NCI-H1048 (cell line): Measurements from ENCODE around the gene CITED4.

Source experiments
- DNase-seq: peaks from one replicate; lab custom pipeline; 2025; lab: John Stamatoyannopoulos, UW

CITED4 gene

DNA sequence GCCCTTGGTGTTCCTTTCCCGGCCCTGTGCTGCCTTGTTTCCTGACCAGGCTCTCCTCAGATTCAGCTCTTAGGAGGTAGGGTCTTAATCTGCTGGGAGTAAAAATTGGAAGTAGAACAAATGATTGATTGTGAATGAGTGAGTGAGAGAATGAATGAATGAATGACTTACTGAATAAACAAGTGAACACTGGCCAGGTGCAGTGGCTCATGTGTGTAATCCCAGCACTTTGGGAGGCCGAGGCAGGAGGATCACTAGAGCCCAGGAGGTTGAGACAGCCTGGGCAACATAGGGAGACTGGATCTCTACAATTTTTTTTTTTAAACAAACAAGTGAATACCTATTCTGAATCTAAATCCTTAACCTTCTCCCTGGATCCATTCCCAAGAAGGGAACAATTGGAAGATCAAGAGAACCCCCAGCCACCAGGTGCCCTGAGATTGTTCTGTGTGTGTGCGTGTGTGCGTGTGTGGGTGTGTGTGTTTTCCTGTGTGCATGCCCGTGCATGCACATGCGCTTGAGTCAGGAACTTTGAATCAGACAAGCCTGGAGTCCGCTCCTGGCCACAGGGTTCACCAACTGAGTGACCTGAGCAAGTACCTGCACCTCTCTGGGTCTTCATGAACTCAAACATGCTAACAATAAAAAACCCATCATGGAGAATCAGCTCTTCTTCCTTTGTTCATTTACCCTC is 24.3 kb upstream of the CITED4 start:
- DNase-seq: no peak

DNA sequence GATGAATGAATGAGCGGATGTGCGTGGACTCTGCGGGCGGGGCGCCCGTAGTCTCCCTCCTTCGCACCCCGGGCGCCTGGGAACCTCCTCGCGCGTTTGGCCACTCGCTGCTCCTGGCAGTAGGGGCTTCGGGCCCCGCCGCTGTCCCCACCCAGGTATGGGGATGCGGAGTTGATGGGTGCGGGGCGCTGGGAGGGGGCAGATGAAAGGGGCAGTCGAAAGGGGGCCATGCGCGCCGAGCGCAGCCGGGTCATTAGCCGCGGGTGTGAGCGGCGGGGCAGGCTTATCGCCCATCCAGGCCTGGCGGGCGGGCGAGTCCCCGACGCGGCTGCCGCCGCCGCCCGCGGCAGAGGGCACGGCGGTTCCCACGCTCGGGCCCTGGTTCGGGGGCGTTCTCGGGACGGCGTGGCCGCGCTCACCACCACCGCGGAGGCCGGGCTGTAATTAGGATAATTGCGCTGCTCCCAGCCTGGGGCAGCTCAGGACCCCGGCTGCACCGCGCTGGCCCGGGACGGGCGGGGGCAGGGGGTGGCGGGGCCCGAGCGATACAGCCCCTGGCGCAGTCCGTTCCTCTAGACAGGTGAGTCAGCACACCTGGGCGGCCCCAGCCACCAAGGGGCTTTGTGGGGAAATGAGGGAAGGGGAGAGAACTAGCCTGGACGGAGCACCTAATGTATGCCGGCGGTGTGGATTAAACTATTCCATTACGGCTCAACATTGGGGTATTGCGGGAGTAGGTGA is 22.1 kb upstream of the CITED4 start:
- no peak for DNase-seq

DNA sequence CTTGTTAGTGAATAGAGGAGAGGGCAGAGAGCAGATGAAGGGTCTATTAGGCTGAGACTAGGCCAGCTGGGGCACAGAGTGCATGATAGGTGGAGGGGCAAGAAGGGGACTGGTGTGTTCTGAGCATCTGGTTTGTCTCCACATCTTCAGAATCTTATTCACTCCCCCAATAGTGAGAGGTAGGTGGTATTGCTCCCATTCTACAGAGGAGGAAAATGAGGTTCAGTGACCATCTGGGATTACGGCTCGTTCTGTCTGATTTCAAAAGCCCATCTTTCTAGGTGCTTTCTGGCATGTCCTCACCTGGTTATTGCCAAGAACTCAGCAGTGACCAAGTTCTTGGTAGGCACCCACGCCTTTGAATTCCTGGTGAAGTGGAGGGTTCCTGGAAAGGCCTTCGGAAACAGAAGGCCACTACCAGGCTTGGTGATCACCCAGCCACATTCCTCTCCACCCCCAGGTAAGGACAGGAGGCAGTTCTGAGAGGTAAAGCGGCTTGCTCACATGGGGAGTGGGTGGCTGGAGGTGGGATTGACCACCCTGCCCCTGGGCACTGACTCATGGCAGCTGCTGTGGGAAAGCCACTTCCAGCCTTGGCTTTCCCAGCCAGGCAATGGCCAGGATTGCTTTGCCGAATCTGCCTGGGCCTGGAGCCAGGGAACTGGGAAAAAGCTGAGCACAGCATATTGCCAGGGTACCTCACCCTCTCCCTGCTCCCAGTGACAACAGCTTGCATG is 18.8 kb upstream of the CITED4 start:
- no peak for DNase-seq

DNA sequence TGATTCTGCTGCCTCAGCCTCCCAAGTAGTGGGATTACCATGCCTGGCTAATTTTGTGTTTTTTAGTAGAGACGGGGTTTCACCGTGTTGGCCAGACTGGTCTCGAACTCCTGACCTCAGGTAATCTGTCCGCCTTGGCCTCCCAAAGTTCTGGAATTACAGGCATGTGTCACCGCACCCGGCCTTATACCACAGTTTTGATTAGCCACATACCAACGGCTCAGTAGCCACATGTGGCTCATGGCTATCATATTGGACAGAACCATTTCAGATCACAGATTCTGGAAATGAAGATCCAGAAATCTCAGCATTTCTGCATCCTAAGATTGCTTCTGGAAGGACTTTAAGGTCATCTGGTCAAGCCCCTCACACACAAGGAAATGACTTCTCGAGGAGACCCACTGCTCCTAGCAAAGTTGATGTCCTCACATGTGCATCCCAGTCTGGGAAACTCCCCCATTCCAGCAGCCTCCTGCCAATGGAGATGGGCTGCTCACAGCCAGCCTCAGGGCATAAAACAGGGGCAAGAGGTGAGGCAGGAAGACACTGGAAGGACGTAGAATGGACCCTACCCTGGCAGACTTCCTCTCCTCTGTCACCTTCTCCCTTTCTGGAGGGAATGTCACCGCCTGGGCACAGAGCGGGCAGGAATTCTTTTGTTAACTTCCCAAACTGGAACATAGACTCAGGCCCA is 17.5 kb upstream of the CITED4 start:
- DNase-seq: no peak

DNA sequence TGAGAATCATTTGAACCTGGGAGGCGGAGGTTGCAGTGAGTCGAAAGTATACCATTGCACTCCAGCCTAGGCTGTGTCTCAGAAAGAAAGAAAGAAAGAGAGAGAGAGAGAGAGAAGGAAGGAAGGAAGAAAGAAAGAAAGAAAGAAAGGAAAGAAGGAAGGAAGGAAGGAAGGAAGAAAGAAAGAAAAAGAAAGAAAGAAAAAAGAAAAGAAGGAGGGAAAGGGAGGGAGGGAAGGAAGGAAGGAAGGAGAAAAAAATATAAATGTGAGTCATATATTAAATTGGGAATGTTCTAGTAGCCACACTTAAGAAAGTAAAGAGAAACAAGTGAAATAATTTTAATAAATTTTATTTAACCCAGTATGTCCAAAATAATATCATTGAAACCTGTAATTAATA is 16.7 kb upstream of the CITED4 start:
- DNase-seq: no peak

DNA sequence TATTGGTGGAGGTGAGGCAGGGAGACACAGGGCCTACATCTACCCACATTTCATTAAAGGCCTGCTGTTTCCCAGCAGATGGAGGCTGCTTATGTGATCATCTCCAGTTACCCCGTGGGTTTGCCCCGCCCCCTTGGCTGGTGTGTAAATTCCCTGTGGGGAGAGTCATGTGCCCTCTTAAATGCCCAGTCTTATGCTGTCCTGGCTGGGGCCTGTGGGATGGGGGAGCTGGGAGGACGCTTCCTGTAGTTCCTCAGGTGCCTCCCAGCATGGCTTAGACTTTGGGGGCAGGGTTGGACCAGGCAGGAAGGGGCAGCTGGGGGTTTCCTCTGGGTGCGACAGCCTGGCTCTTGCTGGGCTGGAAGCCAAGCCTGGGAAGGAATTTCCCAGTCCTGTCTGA is 15.5 kb upstream of the CITED4 start:
- DNase-seq: no peak

DNA sequence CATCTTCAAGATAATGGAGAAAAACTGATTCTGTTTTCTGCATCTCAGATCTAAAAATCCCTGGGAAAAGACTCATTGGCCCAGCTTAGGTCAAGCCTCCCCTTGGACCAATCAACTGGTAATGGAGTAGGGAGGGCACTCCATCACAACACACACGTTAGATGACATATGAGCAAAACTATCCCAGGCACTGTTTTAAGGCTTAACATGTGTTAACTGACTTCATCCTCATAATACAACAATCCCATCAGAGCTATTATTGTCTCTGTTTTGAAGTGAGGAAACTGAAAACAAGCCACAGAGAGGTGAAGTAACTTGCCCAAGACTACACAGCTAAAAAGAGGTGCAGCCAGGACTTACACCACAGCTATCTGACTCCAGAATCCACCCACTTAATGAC is 14.7 kb upstream of the CITED4 start:
- no peak for DNase-seq

DNA sequence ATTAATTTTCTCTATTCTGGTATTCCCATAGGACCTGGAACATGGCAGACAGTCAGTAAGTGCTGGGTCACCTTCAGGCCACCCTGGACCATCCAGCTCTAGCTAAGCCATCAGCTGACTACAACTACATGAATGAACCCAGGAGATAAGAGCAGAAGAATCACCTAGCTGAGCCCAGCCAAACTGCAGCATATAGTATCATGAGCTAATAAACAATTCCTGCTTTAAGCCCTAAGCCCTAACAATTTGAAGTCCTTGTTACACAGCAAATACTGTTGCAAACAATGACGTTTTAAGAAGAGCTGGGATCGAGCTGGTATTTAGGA is 14.2 kb upstream of the CITED4 start:
- no peak for DNase-seq

DNA sequence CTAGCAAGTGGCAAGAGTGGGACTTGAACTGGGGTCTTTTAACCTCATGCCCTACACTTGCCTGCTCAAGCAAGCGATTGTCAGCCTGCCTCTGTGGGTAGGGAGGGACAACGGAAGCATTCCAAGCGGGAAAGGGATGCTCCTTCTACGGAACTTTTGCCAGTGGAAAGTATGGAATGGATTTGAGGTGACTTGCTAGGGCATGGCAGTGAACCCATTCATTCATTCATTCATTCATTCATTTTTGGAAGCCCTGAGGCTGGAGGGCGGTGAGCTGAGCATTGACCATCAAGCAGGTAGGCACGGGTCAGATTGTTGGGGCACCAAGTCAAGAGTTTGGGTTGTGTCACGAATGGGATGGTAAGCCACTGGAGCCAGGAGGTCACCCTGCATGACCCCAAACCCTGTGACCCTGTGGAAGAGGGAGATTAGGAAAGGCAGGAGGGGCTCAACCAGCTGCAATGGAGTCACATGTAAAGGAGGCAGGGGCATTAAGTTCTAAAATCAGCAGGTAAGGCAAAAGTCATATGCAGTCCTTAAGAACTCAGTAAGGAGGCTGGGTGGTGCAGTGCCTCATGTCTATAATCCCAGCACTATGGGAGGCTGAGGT is 11.8 kb upstream of the CITED4 start:
- no peak for DNase-seq

DNA sequence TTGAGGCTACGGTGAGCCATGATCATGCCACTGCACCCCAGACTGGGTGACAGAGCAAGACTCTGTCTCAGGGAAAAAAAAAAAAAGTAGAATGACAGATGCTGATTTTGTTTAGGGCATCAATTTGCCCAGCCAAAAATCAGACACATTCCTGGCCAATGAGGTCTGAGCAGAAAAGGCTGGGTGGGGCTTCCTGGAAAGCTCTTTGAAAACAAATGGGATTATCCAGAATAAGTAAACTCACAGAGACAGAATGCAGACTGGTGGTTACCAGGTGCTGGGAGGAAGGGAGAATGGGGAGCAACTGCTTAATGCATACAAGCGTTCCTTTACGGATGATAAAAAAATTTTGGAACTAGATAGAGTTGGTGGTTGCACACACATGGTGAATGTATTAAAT is 10.1 kb upstream of the CITED4 start:
- DNase-seq: no peak

DNA sequence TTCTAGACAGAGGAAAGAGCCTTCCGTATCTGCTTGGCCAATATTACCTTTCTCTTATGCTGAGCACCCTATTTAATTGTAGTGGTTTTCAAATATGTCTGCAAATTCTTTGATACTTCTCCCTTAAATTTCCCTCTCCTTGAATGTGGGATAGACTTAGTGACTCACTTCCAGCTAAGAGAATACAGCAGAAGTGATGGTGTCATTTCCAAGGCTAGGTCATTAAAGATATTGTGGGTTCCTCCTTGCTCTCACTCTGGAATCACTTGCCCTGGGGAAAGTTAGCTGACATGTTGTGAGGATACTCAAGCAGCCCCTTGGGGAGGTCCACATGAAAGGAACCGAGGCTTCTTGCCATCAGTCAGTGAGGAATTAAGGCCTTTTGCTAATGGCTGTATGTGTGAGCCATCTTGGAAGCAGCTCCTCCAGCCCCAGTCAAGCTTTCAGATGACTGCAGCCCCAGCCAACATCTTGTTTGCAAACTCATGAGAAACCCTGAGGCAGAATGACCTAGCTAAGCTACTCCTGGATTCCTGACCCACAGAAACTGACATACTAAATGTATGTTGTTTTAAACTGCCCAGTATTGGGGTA is 8.1 kb upstream of the CITED4 start:
- DNase-seq: no peak

DNA sequence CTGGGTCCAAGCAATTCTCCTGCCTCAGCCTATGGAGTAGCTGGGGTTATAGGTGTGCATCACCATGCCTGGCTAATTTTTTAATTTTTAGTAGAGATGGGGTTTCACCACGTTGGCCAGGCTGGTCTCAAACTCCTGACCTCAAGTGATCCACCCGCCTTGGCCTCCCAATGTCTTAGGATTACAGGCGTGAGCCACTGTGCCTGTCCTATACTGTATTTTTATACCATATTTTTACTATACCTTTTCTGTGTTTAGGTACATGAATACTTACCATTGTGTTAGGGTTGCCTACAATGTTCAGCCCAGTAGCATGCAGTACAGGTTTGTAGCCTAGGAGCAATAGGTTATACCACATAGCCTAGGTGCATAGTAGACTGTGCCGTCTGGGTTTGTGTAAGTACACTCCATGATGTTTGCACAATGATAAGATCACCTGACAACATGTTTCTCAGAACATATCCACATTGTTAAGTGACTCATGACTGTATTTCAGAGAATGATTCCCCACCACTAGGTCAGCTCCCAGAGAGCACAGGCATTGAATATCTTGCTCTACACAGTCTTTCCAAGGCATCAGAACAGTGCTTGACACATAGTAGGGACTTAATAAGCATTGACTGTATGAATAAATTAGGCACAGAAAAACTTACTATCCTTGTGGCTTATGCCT is 6.0 kb upstream of the CITED4 start:
- no peak for DNase-seq

DNA sequence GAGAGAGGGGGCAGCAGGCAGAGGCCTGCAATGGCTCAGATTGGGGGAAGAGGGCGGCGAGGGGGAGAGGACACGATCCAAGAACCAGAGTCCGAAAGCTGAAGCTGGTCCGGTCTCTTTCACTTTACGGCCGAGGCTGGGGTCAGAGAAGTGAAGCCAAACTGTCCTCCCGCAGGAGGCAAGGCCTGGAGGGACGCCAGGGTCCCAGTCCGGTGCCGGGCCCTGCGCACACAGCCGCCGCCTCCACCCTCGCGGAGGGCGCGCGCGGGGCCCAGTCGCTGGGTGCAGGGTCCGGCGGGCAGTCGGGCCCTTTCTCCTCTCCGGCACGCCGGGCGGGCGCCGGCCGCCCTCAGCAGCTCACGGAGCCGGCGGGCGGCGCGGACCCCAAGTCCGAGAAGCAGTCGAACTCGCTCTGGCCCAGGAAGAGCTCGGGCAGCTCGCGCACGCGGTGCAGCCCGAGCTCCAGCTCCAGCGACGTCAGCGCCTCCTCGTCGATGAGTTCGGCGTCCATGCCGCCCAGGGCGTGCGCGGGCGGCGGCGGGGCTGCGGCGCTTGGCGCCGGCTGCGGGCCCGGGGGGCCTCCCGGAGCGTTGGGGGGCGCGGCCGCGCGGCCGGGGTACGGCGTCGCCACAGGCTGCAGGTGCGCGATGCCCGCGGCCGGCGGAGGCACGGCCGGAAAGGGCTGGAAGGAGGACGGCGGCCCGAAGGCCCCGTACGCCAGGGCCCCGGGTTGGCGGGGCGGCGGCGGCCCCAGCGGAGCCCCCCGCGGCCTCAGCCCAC is 749 bp downstream of the CITED4 start:
- no peak for DNase-seq

DNA sequence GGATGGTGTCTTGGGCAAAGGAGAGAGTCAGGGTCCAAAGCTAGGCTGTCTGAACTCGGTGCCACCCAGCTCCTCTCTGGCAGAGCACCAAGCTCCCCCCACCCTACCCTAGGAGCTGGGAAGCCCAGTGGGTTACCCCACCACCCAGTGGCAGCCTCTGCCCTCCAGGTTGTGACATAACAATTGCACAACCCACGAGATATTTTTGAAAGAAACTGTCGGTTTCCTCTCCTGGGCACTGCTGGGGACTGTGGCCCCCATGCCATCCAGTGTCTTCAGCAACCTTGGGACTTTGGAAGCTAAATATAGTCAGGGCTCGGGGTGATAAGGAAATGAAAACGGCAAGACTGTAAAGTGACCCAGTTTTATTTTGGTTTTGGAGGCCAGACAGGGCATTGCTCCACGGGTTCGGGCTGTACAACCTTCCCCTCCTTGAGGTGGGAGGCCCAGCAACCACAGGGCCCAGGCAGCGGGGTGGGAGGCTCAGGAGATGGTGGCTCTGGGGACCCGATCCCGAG is 1.4 kb downstream of the CITED4 start:
- no peak for DNase-seq

DNA sequence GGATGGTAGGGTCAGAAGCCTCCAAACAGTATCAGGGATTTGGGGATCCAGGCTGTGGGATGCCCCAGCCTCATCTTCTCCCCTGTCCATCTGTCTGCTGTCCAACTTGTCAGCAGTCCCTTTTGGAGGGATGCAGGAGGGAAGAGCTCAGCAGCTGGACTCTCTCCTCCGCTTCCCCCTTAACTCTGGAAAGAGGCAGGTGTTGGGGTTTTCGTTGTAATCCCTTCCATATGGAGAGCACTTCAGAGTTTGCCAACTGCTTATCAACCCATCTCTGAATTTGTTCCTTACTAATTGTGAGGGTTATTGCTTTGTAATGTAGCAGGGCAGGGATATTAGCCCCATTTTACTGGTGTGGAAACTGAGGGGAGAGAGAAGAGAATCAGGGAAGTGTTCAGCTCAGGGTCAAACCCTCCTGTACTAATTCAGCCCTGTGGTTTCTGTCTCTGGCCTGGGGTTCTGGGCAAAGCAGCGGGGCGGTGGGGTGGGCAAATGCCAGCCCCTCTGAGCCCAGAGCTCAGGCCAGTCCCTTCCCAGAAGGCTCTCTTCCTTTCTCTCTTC is 3.2 kb downstream of the CITED4 start:
- no peak for DNase-seq

DNA sequence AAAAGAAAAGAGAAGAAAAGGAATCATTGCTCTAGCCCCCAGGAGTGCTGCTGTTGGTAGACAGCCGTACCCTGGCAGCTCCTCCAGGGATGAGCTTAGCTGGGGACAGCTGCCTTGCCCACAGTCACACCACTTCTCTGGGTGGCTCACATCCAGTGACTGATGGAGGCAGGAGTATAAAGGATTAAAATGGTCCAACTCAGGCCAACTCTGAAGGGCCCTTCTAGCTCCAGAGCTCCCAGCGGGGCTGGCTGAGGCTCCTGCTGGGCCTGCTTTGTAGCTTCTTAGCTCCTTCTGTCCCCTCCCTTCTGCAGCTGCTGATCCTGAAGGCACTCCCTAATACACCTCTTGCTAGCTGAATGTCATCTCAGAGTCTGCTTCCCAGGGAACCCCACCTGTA is 4.4 kb downstream of the CITED4 start:
- DNase-seq: no peak

DNA sequence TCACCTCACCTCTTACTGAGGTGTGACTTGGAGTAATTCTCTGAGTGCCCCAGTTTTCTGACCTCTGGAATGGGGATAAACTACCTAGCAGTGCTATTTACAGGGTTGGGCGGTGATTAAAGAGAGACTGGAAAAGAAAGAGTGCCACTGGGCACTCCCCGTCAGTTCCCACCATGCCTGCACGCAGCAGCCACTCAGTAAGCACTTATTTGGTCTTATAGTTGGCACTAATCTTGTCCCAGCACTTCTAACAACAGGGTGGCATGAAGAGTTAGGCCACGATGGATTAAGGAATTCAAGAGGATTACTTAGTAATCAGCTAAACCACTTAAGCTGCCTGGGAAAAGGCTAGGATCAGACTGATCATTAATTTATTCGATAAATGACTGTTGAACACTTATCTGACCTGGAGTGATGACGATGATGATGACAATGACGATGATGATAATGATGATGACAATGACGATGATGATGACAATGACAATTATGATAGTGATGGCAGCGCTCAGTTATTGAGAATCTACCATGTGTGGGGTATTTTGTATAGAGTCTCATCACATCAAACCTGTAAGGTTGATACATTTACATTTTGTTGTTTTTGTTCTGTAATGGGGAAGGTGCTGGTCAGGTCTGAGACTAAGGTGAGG is 5.4 kb downstream of the CITED4 start:
- DNase-seq: no peak

DNA sequence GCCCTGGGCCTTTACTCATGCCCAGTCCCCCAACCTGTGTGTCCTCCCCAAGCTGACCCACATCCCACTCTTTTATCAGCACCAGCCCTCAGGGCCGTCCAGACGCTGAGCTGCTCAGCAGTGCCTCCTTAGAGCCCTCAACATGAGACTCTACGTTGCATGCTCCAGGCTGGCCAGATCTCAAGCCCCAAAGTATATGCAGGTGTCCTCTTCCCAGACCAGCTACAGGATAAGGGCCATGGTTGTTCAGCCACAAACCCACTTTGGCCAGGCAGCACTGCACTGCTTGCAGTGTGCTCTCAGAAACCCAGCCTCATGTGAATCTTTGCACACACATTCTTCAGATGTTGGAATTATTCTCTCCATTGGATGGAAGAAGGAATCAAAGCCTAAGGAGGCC is 6.0 kb downstream of the CITED4 start:
- no peak for DNase-seq

DNA sequence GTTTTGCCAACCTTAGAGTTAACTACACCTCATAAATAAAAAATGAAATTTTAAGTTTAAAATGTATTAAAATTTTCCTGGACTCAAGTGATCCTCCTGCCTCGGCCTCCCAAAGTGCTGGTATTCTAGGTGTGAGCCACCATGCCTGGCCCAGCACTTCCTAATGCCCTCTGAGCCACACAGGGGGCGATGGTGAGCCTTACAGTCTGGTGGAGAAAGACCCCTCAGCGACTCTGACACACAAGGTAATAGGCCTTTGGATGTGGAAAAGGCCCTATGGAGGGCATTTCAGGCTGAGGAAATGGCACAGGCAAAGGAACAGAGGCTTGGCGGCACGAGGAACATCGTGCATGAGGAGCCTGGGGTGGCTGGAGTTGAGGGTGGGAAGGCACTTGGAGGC is 6.7 kb downstream of the CITED4 start:
- DNase-seq: no peak

DNA sequence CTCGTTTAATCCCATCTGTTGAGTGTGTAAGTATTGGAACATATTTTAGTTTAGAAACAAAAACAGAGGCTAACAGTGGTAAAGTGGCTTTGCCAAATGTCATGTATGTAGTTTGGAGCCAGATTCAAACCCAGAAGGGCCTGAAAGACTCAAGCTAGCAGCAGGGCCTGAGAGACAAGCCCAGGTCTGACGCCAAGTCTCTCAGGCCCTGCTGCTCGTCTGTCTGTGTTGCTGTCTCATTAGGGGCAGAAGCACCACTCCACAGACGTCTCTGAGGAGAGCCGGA is 8.3 kb downstream of the CITED4 start:
- no peak for DNase-seq
